ENCODE measurements around the gene LRMDA.

LRMDA gene

DNA sequence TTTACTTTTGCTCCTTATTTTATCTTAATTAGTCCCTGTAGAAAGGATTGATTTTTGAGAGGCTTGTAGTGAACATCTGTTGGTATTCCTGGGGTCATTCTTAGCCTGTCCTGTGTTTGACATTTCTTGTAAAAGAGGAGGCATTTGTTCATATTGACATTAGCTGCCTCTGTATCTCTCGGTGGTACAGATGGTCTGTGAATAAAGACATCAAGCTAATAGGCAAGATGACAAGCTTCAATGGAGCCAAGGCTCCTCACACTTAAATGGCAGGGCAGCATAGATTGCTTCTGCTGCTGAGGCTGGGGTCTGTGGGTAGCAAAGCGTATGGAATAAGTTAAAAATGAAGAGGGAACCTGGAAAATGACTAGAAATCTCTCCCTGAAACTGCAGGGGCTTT, 687.6 kb downstream of the LRMDA start:
- ChIA-PET POLR2A (no interaction called here), CTCF (no interaction called here)
- H3K4me3 ChIP-seq (ENCODE audit: low read depth, low read length): no peak overlapping the region
- no peak overlapping the region for H3K27ac ChIP-seq (ENCODE audit: extremely low read depth, low read depth, low read length)
- no peak for TF ChIP-seq ZNF10 (tag by site-specific recombination; IDR thresholded peaks at IDR 0.05)
- no peak for TF ChIP-seq ZNF837 (tag by site-specific recombination; IDR thresholded peaks at IDR 0.05)
- no peak for TF ChIP-seq ZNF416 (tag by site-specific recombination; IDR thresholded peaks at IDR 0.05)
- no peak for TF ChIP-seq ZNF239 (tag by site-specific recombination; IDR thresholded peaks at IDR 0.05)
- TF ChIP-seq, protein P1, sequence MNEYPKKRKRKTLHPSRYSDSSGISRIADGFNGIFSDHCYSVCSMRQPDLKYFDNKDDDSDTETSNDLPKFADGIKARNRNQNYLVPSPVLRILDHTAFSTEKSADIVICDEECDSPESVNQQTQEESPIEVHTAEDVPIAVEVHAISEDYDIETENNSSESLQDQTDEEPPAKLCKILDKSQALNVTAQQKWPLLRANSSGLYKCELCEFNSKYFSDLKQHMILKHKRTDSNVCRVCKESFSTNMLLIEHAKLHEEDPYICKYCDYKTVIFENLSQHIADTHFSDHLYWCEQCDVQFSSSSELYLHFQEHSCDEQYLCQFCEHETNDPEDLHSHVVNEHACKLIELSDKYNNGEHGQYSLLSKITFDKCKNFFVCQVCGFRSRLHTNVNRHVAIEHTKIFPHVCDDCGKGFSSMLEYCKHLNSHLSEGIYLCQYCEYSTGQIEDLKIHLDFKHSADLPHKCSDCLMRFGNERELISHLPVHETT (tag by site-specific recombination; IDR thresholded peaks at IDR 0.05): no peak
- no peak for TF ChIP-seq ZNF248 (tag by site-specific recombination; IDR thresholded peaks at IDR 0.05)
- no peak for TF ChIP-seq GFI1B (tag by site-specific recombination; IDR thresholded peaks at IDR 0.05)
- no peak for TF ChIP-seq ZNF514 (tag by site-specific recombination; IDR thresholded peaks at IDR 0.05)
- no peaks in the 10 kb centered on the region for H3K9me3 ChIP-seq (ENCODE audit: control insufficient read depth, insufficient read depth, low read depth, low read length)
- H3K36me3 ChIP-seq (ENCODE audit: control insufficient read depth in 2 of 2, insufficient read depth in 1 of 2, low read length in 2 of 2): no peaks in the 10 kb centered on the region
- peaks cover 14% of the 10 kb centered on the region for H3K4me1 ChIP-seq (ENCODE audit: control insufficient read depth, insufficient read depth, low read length)

DNA sequence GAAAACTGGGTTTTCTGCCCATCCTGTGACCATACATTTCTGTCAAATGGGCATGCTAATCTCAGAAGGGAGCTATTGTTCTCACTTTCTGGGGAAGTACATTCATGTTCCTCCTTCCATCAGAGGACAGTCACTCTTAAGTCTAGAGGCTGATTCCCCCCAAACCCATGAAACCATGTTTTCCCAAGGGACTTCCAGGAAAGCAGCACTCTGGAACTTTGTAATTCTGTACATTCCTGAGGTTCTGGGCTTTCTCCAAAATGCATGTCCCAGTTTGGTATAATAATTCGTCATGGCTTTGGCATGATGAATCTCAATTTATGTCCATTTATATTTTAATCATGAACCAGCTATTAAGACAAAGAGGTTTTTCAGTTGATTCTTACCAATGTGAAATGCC, 688.1 kb downstream of the LRMDA start:
- Histone ChIP-seq H3K36me3 (ENCODE audit: control insufficient read depth in 2 of 2, insufficient read depth in 1 of 2, low read length in 2 of 2) (no peaks in the 10 kb centered on the region), H3K27ac (ENCODE audit: extremely low read depth, low read depth, low read length) (no peak overlapping the region), H3K4me3 (ENCODE audit: low read depth, low read length) (no peak overlapping the region), H3K9me3 (ENCODE audit: control insufficient read depth, insufficient read depth, low read depth, low read length) (no peaks in the 10 kb centered on the region), H3K4me1 (ENCODE audit: control insufficient read depth, insufficient read depth, low read length) (peaks cover 10% of the 10 kb centered on the region)
- POLR2A ChIA-PET: no interaction called here
- TF ChIP-seq, protein P2, sequence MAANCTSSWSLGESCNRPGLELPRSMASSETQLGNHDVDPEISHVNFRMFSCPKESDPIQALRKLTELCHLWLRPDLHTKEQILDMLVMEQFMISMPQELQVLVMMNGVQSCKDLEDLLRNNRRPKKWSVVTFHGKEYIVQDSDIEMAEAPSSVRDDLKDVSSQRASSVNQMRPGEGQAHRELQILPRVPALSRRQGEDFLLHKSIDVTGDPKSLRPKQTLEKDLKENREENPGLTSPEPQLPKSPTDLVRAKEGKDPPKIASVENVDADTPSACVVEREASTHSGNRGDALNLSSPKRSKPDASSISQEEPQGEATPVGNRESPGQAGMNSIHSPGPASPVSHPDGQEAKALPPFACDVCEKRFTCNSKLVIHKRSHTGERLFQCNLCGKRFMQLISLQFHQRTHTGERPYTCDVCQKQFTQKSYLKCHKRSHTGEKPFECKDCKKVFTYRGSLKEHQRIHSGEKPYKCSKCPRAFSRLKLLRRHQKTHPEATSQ (tag by site-specific recombination; IDR thresholded peaks at IDR 0.05): no peak
- TF ChIP-seq ZNF701 (tag by site-specific recombination; IDR thresholded peaks at IDR 0.05): no peak
- TF ChIP-seq ZNF202 (tag by site-specific recombination; IDR thresholded peaks at IDR 0.05; ENCODE audit: borderline replicate concordance): no peak
- CTCF ChIA-PET: no interaction called here

DNA sequence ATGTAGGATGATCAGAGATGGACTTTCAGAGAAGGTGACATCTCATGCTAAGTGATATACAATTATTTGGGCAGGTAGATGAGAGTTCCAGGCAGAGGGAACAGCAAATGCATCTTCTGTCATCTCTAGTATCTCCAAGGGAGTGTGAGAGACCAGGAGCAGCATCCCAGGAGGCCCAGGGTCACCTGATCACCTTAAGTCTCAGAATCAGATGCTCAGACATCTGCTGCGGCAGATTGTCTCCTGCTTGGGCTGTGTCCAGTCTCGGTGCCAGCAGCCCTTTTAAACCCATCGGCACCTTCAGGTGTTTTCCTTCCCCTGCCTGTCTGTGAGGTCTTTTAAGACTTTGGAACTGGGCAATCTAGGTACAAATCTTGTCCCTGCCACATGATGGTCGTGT, 690.6 kb downstream of the LRMDA start:
- Histone ChIP-seq H3K27ac (ENCODE audit: extremely low read depth, low read depth, low read length) (no peak overlapping the region), H3K9me3 (ENCODE audit: control insufficient read depth, insufficient read depth, low read depth, low read length) (no peaks in the 10 kb centered on the region), H3K4me1 (ENCODE audit: control insufficient read depth, insufficient read depth, low read length) (no peaks in the 10 kb centered on the region; the same call in 1 of the 2 replicates), H3K4me3 (ENCODE audit: low read depth, low read length) (no peak overlapping the region), H3K36me3 (ENCODE audit: control insufficient read depth in 2 of 2, insufficient read depth in 1 of 2, low read length in 2 of 2) (no peaks in the 10 kb centered on the region)
- POLR2A ChIA-PET: no interaction called here
- CTCF ChIA-PET: no interaction called here
- TF ChIP-seq ZNF132 (tag by site-specific recombination; IDR thresholded peaks at IDR 0.05; ENCODE audit: borderline replicate concordance) (no peak), BCL11A (tag by site-specific recombination; IDR thresholded peaks at IDR 0.05; ENCODE audit: low read depth) (no peak), HOXC10 (CRISPR knock-in tag; IDR thresholded peaks at IDR 0.05) (no peak), ZNF555 (tag by site-specific recombination; conservative IDR thresholded peaks at IDR 0.05) (no peak), KLF10 (tag by site-specific recombination; IDR thresholded peaks at IDR 0.05) (no peak), ZNF610 (tag by site-specific recombination; IDR thresholded peaks at IDR 0.05; ENCODE audit: borderline replicate concordance) (no peak)

DNA sequence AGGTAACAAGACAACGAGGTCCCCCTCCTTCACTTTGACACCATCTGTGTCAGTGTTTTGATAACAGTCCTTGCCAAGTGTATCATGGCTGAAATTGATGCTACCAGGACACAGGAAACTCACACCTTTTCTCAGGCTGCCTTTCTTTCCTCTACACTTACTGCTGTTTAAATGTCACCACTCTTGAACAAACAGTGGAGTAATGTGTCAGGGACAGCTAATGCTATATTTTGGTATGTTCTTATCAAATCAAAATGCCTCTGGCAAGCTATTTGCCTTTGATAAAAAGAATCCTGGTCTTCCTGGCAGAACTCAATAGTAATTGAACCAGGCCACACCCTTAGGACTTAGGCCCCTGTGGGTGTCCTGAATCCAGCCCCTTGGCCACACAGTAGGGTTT, 692.9 kb downstream of the LRMDA start:
- no peak overlapping the region for H3K4me3 ChIP-seq (ENCODE audit: low read depth, low read length)
- H3K9me3 ChIP-seq (ENCODE audit: control insufficient read depth, insufficient read depth, low read depth, low read length): no peaks in the 10 kb centered on the region
- H3K36me3 ChIP-seq (ENCODE audit: control insufficient read depth in 2 of 2, insufficient read depth in 1 of 2, low read length in 2 of 2): no peaks in the 10 kb centered on the region
- H3K4me1 ChIP-seq (ENCODE audit: control insufficient read depth, insufficient read depth, low read length): peaks cover 2% of the 10 kb centered on the region
- ChIA-PET POLR2A (no interaction called here), CTCF (interaction anchor here (0.5 kb wide), 1 partner anchor 179 kb away, joined by 3 read pairs; no protein-coding TSS in a partner anchor)
- H3K27ac ChIP-seq (ENCODE audit: extremely low read depth, low read depth, low read length): no peak overlapping the region
- TF ChIP-seq GFI1B (tag by site-specific recombination; IDR thresholded peaks at IDR 0.05): no peak
